MCF 10A (cell line): ENCODE results near the gene TAS2R60. TPM values are rescaled to one million over a fixed set of nuclear protein-coding genes. Genes with fewer than 3 reads are reported as not detected.

Experiments
- BruUV-seq: library from RNA; stranded (reverse); fragments of 400-500 nt; replicated peaks from 2 replicates; lab custom pipeline; 2021; lab: Mats Ljungman, UMichigan
- CTCF ChIA-PET: fragments of 300-600 bp; sonication (Branson Sonifier 250); formaldehyde crosslinking; extraction: SDS; loops from one replicate; lab custom pipeline; 2021; ENCODE audit warnings: antibody characterized with exemption, inconsistent platforms; lab: Yijun Ruan, JAX
- POLR2A ChIA-PET: fragments of 300-600, 350-650 bp; sonication (Branson Sonifier 250); formaldehyde crosslinking; extraction: SDS; loops from one replicate; lab custom pipeline; 2020; ENCODE audit warnings: antibody characterized with exemption, inconsistent platforms; lab: Yijun Ruan, JAX
- DNase-seq: peaks from one replicate; pipeline ENCODE4 v3.0.0-alpha.2; 2018; ENCODE audit not compliant: unreplicated experiment
- H3K27ac Mint-ChIP-seq: one replicate; pipeline ENCODE4 v1.8.0; 2022; ENCODE audit warnings: mild to moderate bottlenecking, low read depth, mixed read lengths; ENCODE audit not compliant: unreplicated experiment
- H3K27me3 Mint-ChIP-seq: one replicate; pipeline ENCODE4 v1.8.0; 2022; ENCODE audit warnings: mixed read lengths; ENCODE audit not compliant: insufficient read depth, unreplicated experiment
- H3K36me3 Mint-ChIP-seq: one replicate; pipeline ENCODE4 v1.8.0; 2022; ENCODE audit warnings: mild to moderate bottlenecking, moderate library complexity, mixed read lengths; ENCODE audit not compliant: insufficient read depth, unreplicated experiment
- H3K4me1 Mint-ChIP-seq: one replicate; pipeline ENCODE4 v1.8.0; 2022; ENCODE audit warnings: mixed read lengths; ENCODE audit not compliant: insufficient read depth, unreplicated experiment
- H3K4me3 Mint-ChIP-seq: one replicate; pipeline ENCODE4 v1.8.0; 2022; ENCODE audit warnings: mild to moderate bottlenecking, moderate library complexity, mixed read lengths; ENCODE audit not compliant: unreplicated experiment
- H3K9me3 Mint-ChIP-seq: one replicate; pipeline ENCODE4 v1.8.0; 2022; ENCODE audit warnings: mixed read lengths; ENCODE audit not compliant: unreplicated experiment
- intact Hi-C: fragments of 100-400 bp; cut with micrococcal nuclease; formaldehyde crosslinking; loops from 2 replicates; pipeline ENCODE4 v1.14.1; 2022
- total RNA-seq: library from RNA; stranded (reverse); gene quantifications from 2 replicates; pipeline ENCODE4 v1.2.3, GENCODE V29; 2022
- TF ChIP-seq, protein P1 (sequence below): fragments of 200-600 bp; IDR thresholded peaks from one replicate; pipeline ENCODE4 v1.8.0; 2022; ENCODE audit warnings: antibody characterized with exemption, mild to moderate bottlenecking; ENCODE audit not compliant: unreplicated experiment

Gene TAS2R60
- total RNA-seq, 1 experiment from 2014 or later, result not detected

DNA sequence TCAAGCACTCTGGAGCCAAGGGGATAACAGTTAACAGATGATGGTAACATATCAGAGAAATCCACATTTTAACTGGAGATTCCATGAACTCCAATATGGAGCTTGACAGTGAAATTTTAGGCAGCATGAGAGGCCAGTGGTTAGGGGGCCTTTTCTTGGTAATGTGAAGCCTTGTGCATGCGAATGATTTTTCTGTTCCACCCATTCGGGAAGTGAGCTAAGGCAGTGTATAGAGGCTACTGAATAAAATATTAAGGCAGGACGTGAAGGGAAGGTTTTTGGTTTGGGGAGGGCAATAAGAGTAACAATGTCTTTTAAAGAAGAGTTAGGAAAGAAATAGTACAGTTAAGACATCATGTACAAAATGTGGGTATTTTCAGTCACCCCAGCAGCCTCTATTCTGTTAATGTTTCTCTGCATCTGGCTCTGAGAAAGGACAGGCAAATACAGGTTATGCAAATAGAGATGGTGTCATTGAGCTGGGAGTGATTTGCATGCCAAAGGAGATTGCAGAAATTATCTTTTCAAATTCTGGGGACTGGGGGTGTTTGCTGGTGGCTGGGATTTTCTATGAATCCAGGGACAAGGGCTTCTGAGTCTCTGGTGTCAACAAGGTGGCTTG lies 6.8 kb upstream of the TAS2R60 start:
- Mint-ChIP-seq H3K36me3 (no peaks in the 10 kb centered on the region), H3K27ac (no peak overlapping the region), H3K4me1 (peaks cover 16% of the 10 kb centered on the region), H3K27me3 (peaks cover 14% of the 10 kb centered on the region), H3K4me3 (no peak overlapping the region), H3K9me3 (no peaks in the 10 kb centered on the region)
- no peak for DNase-seq
- intact Hi-C loops, result no loop called here
- TF ChIP-seq, protein P1, sequence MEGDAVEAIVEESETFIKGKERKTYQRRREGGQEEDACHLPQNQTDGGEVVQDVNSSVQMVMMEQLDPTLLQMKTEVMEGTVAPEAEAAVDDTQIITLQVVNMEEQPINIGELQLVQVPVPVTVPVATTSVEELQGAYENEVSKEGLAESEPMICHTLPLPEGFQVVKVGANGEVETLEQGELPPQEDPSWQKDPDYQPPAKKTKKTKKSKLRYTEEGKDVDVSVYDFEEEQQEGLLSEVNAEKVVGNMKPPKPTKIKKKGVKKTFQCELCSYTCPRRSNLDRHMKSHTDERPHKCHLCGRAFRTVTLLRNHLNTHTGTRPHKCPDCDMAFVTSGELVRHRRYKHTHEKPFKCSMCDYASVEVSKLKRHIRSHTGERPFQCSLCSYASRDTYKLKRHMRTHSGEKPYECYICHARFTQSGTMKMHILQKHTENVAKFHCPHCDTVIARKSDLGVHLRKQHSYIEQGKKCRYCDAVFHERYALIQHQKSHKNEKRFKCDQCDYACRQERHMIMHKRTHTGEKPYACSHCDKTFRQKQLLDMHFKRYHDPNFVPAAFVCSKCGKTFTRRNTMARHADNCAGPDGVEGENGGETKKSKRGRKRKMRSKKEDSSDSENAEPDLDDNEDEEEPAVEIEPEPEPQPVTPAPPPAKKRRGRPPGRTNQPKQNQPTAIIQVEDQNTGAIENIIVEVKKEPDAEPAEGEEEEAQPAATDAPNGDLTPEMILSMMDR, result no peak
- ChIA-PET POLR2A (no interaction called here), CTCF (interaction anchor here (0.6 to 3.5 kb wide), 3 partner anchors 20 to 55 kb away, joined by 3 to 23 read pairs (median 4); no protein-coding TSS in a partner anchor)
- no TSS peak for BruUV-seq

DNA sequence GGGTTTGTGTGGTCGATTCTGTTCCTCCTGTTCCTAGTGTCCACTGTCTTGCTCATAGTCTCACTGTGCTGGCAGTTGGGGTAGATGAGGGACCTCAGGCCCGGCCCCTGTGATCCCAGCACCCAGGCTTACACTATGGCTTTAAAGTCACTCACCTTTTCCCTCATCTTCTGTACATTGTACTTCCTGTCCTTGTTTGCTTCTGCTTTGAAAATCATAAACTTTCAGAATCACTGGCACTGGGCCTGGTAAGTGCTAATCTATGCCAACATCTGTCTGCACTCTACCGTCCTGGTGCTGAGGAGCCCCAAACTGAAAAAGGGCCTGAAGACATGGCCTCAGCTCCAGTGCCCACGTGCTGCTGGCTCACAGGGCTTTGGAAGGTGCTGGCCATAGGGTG lies 5.7 kb upstream of the TAS2R60 start:
- no peak for DNase-seq
- Mint-ChIP-seq H3K27ac (no peak overlapping the region), H3K27me3 (peaks cover 25% of the 10 kb centered on the region), H3K36me3 (no peaks in the 10 kb centered on the region), H3K4me1 (peaks cover 16% of the 10 kb centered on the region), H3K9me3 (no peaks in the 10 kb centered on the region), H3K4me3 (no peak overlapping the region)
- TF ChIP-seq, protein P1, result no peak
- no TSS peak for BruUV-seq
- intact Hi-C loops, result no loop called here
- CTCF ChIA-PET, result interaction anchor here (0.7 kb wide), 1 partner anchor 490 kb away, joined by 3 read pairs; no protein-coding TSS in a partner anchor
- POLR2A ChIA-PET, result no interaction called here

DNA sequence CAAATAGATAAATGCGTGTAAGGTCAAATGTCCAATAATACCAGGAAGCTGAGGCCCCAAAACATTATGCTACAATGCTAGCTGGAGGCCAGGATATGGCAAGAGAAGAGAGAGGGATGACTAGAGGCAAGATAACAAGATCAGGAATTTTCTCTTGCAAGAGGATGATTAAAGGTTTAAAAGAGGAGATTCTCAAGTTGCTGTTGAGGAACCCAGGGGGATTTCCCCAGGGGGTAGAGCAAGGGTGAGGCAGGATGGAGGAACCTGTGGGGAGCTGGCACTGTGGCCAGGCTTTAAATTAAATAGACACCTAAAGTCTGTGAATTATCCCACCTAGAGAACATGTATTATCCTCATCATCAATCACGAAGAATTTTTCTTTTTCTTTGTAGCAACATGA lies 3.4 kb upstream of the TAS2R60 start:
- Mint-ChIP-seq H3K4me1 (peaks cover 8% of the 10 kb centered on the region), H3K27me3 (peaks cover 25% of the 10 kb centered on the region), H3K36me3 (no peaks in the 10 kb centered on the region), H3K4me3 (no peak overlapping the region), H3K9me3 (no peaks in the 10 kb centered on the region), H3K27ac (no peak overlapping the region)
- intact Hi-C loops, result no loop called here
- no TSS peak for BruUV-seq
- TF ChIP-seq, protein P1, result no peak
- POLR2A ChIA-PET, result no interaction called here
- DNase-seq, result no peak
- CTCF ChIA-PET, result interaction anchor here (1.0 to 2.2 kb wide), 2 partner anchors 13 to 51 kb away, joined by 4 to 8 read pairs; no protein-coding TSS in a partner anchor

DNA sequence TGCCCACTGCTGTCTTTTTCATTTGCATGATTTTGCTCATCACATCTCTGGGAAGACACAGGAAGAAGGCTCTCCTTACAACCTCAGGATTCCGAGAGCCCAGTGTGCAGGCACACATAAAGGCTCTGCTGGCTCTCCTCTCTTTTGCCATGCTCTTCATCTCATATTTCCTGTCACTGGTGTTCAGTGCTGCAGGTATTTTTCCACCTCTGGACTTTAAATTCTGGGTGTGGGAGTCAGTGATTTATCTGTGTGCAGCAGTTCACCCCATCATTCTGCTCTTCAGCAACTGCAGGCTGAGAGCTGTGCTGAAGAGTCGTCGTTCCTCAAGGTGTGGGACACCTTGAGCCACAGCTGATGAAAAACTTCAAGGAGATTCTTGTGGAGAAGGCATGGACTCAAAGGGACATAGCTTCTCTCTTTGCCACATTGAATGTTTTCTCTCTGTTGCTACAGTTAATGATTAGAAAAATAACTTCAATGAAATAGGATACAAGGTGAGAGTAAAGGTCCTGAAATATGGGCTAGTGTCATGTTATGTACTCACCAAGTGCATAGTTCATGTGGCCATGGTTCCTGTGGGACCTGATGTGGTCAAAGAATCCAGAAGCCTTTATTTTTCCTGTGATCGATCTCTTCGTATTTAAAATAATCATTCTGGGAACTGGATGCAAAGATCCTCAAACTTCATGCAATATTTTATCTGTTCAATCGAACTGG lies 970 bp downstream of the TAS2R60 start:
- no TSS peak for BruUV-seq
- ChIA-PET CTCF (no interaction called here), POLR2A (no interaction called here)
- no peaks in the 10 kb centered on the region for H3K36me3 Mint-ChIP-seq
- peaks cover 25% of the 10 kb centered on the region for H3K27me3 Mint-ChIP-seq
- DNase-seq, result no peak
- TF ChIP-seq, protein P1, result no peak
- H3K9me3 Mint-ChIP-seq, result no peaks in the 10 kb centered on the region
- no peak overlapping the region for H3K27ac Mint-ChIP-seq
- intact Hi-C loops, result no loop called here
- H3K4me3 Mint-ChIP-seq, result no peak overlapping the region
- no peaks in the 10 kb centered on the region for H3K4me1 Mint-ChIP-seq
